NT2/D1 (cell line): Measurements from ENCODE around the gene KCNK18.
A peak's percentile ranks its signal among the peaks of the same experiment; 100 is the strongest.

ENCODE experiments used
- DNase-seq: peaks from one replicate; pipeline ENCODE4 v3.0.0-alpha.2; 2011; ENCODE audit warnings: low read depth, low spot score
- H3K27me3 ChIP-seq: 2 replicates; pipeline ENCODE4 v1.6.0; 2011; ENCODE audit warnings: mild to moderate bottlenecking; ENCODE audit not compliant: insufficient read length, insufficient read depth
- H3K36me3 ChIP-seq: 2 replicates; pipeline ENCODE4 v1.6.1; 2011; ENCODE audit warnings: mild to moderate bottlenecking, low read length, mixed read lengths; ENCODE audit not compliant: insufficient read depth, insufficient read length
- H3K4me1 ChIP-seq: 2 replicates; pipeline ENCODE4 v1.5.1; 2011; ENCODE audit not compliant: insufficient read depth, insufficient read length
- H3K4me3 ChIP-seq: 2 replicates; pipeline ENCODE4 v1.5.1; 2011; ENCODE audit warnings: low read depth; ENCODE audit not compliant: insufficient read length
- H3K9ac ChIP-seq: 2 replicates; pipeline ENCODE4 v1.6.0; 2011; ENCODE audit warnings: low read depth; ENCODE audit not compliant: insufficient read length
- H3K9me3 ChIP-seq: 2 replicates; pipeline ENCODE4 v1.5.1; 2011; ENCODE audit warnings: mild to moderate bottlenecking, low read length; ENCODE audit not compliant: insufficient read depth
- SUZ12 ChIP-seq: IDR thresholded peaks from 2 replicates; pipeline ENCODE4 v1.6.1; 2011; ENCODE audit not compliant: insufficient read length, insufficient read depth; ENCODE audit errors: extremely low read depth
- YY1 ChIP-seq: IDR thresholded peaks from 2 replicates; pipeline ENCODE4 v1.6.1; 2011; ENCODE audit not compliant: insufficient read length, insufficient read depth
- ZNF274 ChIP-seq: IDR thresholded peaks from 2 replicates; pipeline ENCODE4 v1.6.1; 2011; ENCODE audit warnings: mild to moderate bottlenecking, low read depth, low read length

The KCNK18 gene

GRCh38 chr10:117216028-117216427 is 18.7 kb downstream of the KCNK18 start:
- H3K4me3 ChIP-seq: no peak overlapping the region
- DNase-seq: no peak
- peaks cover 23% of the 10 kb centered on the region for H3K27me3 ChIP-seq
- peaks cover 31% of the 10 kb centered on the region for H3K9me3 ChIP-seq
- no peaks in the 10 kb centered on the region for H3K36me3 ChIP-seq
- H3K4me1 ChIP-seq: peaks cover 3% of the 10 kb centered on the region
- no peak overlapping the region for H3K9ac ChIP-seq
- TF ChIP-seq SUZ12 (no peak), YY1 (no peak), ZNF274 (no peak)

- TF ChIP-seq YY1 (no peak), ZNF274 (no peak), SUZ12 (no peak)
- Histone ChIP-seq H3K36me3 (no peaks in the 10 kb centered on the region), H3K9me3 (peaks cover 31% of the 10 kb centered on the region), H3K4me3 (no peak overlapping the region), H3K4me1 (peaks cover 3% of the 10 kb centered on the region), H3K9ac (peak overlapping the region; percentile 50), H3K27me3 (peaks cover 23% of the 10 kb centered on the region)
- DNase-seq: peak; percentile 63
Observed at GRCh38 chr10:117216611-117217195, 19.4 kb downstream of the KCNK18 start.

GRCh38 chr10:117217196-117217761 is 20.0 kb downstream of the KCNK18 start:
- no peak overlapping the region for H3K9ac ChIP-seq

GRCh38 chr10:117218654-117219053 is 21.4 kb downstream of the KCNK18 start:
- Histone ChIP-seq H3K36me3 (no peaks in the 10 kb centered on the region), H3K9ac (no peak overlapping the region), H3K4me3 (no peak overlapping the region), H3K9me3 (peaks cover 19% of the 10 kb centered on the region; the same call in 1 of the 2 replicates), H3K4me1 (peaks cover 9% of the 10 kb centered on the region), H3K27me3 (peaks cover 23% of the 10 kb centered on the region)
- no peak for DNase-seq
- no peak for TF ChIP-seq YY1
- no peak for TF ChIP-seq SUZ12
- TF ChIP-seq ZNF274: no peak

More at GRCh38 chr10:117217196-117217761, 20.0 kb downstream of the KCNK18 start:
- Histone ChIP-seq H3K4me3 (no peak overlapping the region), H3K4me1 (peaks cover 3% of the 10 kb centered on the region), H3K36me3 (no peaks in the 10 kb centered on the region), H3K27me3 (peaks cover 23% of the 10 kb centered on the region), H3K9me3 (peaks cover 30% of the 10 kb centered on the region; the same call in 1 of the 2 replicates)
- no peak for DNase-seq
- TF ChIP-seq SUZ12: no peak
- no peak for TF ChIP-seq YY1
- no peak for TF ChIP-seq ZNF274

- DNase-seq: no peak
- Histone ChIP-seq H3K9ac (no peak overlapping the region), H3K4me1 (peaks cover 9% of the 10 kb centered on the region), H3K9me3 (peaks cover 16% of the 10 kb centered on the region; the same call in 1 of the 2 replicates), H3K4me3 (no peak overlapping the region), H3K27me3 (peaks cover 13% of the 10 kb centered on the region), H3K36me3 (no peaks in the 10 kb centered on the region)
- TF ChIP-seq SUZ12 (no peak), YY1 (no peak), ZNF274 (no peak)
Observed at GRCh38 chr10:117221156-117221711, 23.9 kb downstream of the KCNK18 start.

GRCh38 chr10:117222552-117222951 is 25.3 kb downstream of the KCNK18 start:
- Histone ChIP-seq H3K4me1 (peaks cover 6% of the 10 kb centered on the region), H3K36me3 (no peaks in the 10 kb centered on the region), H3K9me3 (peaks cover 7% of the 10 kb centered on the region; the same call in 1 of the 2 replicates), H3K4me3 (no peak overlapping the region), H3K27me3 (peaks cover under 1% of the 10 kb centered on the region), H3K9ac (no peak overlapping the region)
- no peak for TF ChIP-seq ZNF274
- TF ChIP-seq YY1: no peak
- TF ChIP-seq SUZ12: no peak
- DNase-seq: no peak
